CD8-positive, alpha-beta memory T cell (primary cell): ENCODE measurements around the gene DRC1. TPM values are rescaled to one million over a fixed set of nuclear protein-coding genes. Genes with fewer than 3 reads are reported as not detected.

Experiments
- CTCF ChIA-PET: fragments of 350-600 bp; sonication (Branson Sonifier 250); formaldehyde crosslinking; loops from one replicate; lab custom pipeline; 2021; ENCODE audit warnings: antibody characterized with exemption; lab: Charles Lee
- POLR2A ChIA-PET: fragments of 350-600 bp; sonication (Branson Sonifier 250); formaldehyde crosslinking; loops from one replicate; lab custom pipeline; 2021; ENCODE audit warnings: antibody characterized with exemption; lab: Charles Lee
- DNase-seq, 5 donors: peaks; one replicate each; pipeline versions ENCODE4 v3.0.0 to v3.0.0-alpha.2; 2020 to 2022; ENCODE audit warnings: mixed read lengths in 1 of 5
- H3K27ac ChIP-seq: one replicate; pipeline ENCODE4 v1.7.0; 2013; ENCODE audit warnings: low read depth, mild to moderate bottlenecking, low read length, moderate library complexity
- H3K27me3 ChIP-seq: 2 replicates; pipeline ENCODE4 v1.7.0; 2013; ENCODE audit warnings: low read length, mild to moderate bottlenecking; ENCODE audit not compliant: insufficient read depth, poor library complexity, severe bottlenecking
- H3K36me3 ChIP-seq: 2 replicates; pipeline ENCODE4 v1.7.0; 2013; ENCODE audit warnings: mild to moderate bottlenecking, low read length, moderate library complexity; ENCODE audit not compliant: insufficient read depth
- H3K4me1 ChIP-seq: 2 replicates; pipeline ENCODE4 v1.7.0; 2013; ENCODE audit warnings: mild to moderate bottlenecking, low read length, moderate library complexity; ENCODE audit not compliant: insufficient read depth
- H3K4me3 ChIP-seq: 2 replicates; pipeline ENCODE4 v1.7.0; 2013; ENCODE audit warnings: mild to moderate bottlenecking, low read length
- H3K9me3 ChIP-seq: 2 replicates; pipeline ENCODE4 v1.7.0; 2013; ENCODE audit warnings: mild to moderate bottlenecking, low read length
- H3K27ac Mint-ChIP-seq, 8 donors: one replicate each; pipeline ENCODE4 v1.8.0; 2020 to 2021; ENCODE audit warnings: mixed read lengths in 8 of 8, mild to moderate bottlenecking in 6 of 8, inconsistent platforms in 3 of 8, moderate library complexity in 3 of 8
- H3K27me3 Mint-ChIP-seq, 2 donors: one replicate each; pipeline ENCODE4 v1.8.0; 2020 to 2021; ENCODE audit warnings: mixed read lengths in 2 of 2, mild to moderate bottlenecking in 1 of 2, moderate library complexity in 1 of 2
- H3K36me3 Mint-ChIP-seq, 3 donors: one replicate each; pipeline ENCODE4 v1.8.0; 2020 to 2021; ENCODE audit warnings: mixed read lengths in 3 of 3, inconsistent platforms in 1 of 3, mild to moderate bottlenecking in 1 of 3
- H3K4me1 Mint-ChIP-seq, 3 donors: one replicate each; pipeline ENCODE4 v1.8.0; 2020 to 2021; ENCODE audit warnings: mixed read lengths in 3 of 3, inconsistent platforms in 1 of 3, mild to moderate bottlenecking in 1 of 3
- H3K4me3 Mint-ChIP-seq, 7 donors: one replicate each; pipeline ENCODE4 v1.8.0; 2020 to 2021; ENCODE audit warnings: mixed read lengths in 7 of 7, mild to moderate bottlenecking in 6 of 7, moderate library complexity in 4 of 7, inconsistent platforms in 2 of 7
- H3K9me3 Mint-ChIP-seq, 5 donors: one replicate each; pipeline ENCODE4 v1.8.0; 2020 to 2022; ENCODE audit warnings: mixed read lengths in 5 of 5, mild to moderate bottlenecking in 3 of 5, moderate library complexity in 2 of 5, inconsistent platforms in 1 of 5
- polyA plus RNA-seq: library from polyadenylated mRNA; unstranded; fragments of 300-500 nt; fragmentation: Illumina TruSeq; gene quantifications from one replicate; pipeline ENCODE4 v1.2.3, GENCODE V29; 2021
- total RNA-seq, 2 experiments: library from RNA; stranded (reverse); gene quantifications; one replicate each; pipeline ENCODE4 v1.2.3, GENCODE V29; 2021

DRC1 gene
- total and polyA plus RNA-seq, 3 experiments from 2014 or later: not detected

DNA sequence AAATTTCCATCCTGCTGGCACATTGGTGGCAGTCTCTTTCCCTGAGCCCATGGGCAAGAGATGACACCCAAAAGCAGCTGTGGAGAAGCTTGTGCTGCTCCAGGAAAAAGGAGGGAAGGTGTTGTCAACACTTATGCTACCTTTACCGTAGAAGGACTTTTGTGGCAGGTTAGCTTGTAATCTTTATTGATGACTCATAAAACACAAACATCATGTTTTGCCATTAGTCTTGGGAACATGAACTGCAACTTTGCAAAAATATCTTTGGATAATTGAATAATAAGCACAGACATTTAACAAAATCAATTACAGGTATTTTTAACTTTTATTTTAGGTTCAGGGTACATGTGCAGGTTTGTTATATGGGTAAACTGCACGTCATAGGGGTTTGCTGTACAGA, 33.4 kb downstream of the DRC1 start:
- H3K4me1 ChIP-seq: no peaks in the 10 kb centered on the region
- no peak overlapping the region for H3K27ac ChIP-seq
- no peak overlapping the region for H3K4me3 Mint-ChIP-seq
- ChIA-PET CTCF (no interaction called here), POLR2A (no interaction called here)
- no peaks in the 10 kb centered on the region for H3K27me3 ChIP-seq
- no peak overlapping the region for H3K4me3 ChIP-seq
- H3K27ac Mint-ChIP-seq: no peak overlapping the region
- H3K36me3 ChIP-seq: no peaks in the 10 kb centered on the region
- peaks cover 6 to 19% of the 10 kb centered on the region in 2 donors for H3K27me3 Mint-ChIP-seq
- no peaks in the 10 kb centered on the region for H3K36me3 Mint-ChIP-seq
- H3K4me1 Mint-ChIP-seq: no peaks in the 10 kb centered on the region
- no peak for DNase-seq
- H3K9me3 ChIP-seq: no peaks in the 10 kb centered on the region
- peaks cover 0 to 2% (median 0%) of the 10 kb centered on the region in 5 donors for H3K9me3 Mint-ChIP-seq

GRCh38 chr2:26438526-26438925, 36.8 kb downstream of the DRC1 start:
- Mint-ChIP-seq H3K9me3 (peaks cover 0 to 2% (median 0%) of the 10 kb centered on the region in 5 donors), H3K4me1 (no peaks in the 10 kb centered on the region), H3K4me3 (no peak overlapping the region), H3K27me3 (peaks cover 4 to 5% of the 10 kb centered on the region in 2 donors), H3K27ac (no peak overlapping the region), H3K36me3 (no peaks in the 10 kb centered on the region)
- H3K36me3 ChIP-seq: no peaks in the 10 kb centered on the region
- no peak overlapping the region for H3K27ac ChIP-seq
- no peaks in the 10 kb centered on the region for H3K27me3 ChIP-seq
- no peaks in the 10 kb centered on the region for H3K9me3 ChIP-seq
- DNase-seq: no peak
- no peaks in the 10 kb centered on the region for H3K4me1 ChIP-seq
- H3K4me3 ChIP-seq: no peak overlapping the region
- ChIA-PET POLR2A (no interaction called here), CTCF (no interaction called here)

- no peaks in the 10 kb centered on the region for H3K36me3 Mint-ChIP-seq
- H3K9me3 ChIP-seq: no peaks in the 10 kb centered on the region
- H3K4me1 ChIP-seq: no peaks in the 10 kb centered on the region
- ChIA-PET POLR2A (no interaction called here), CTCF (no interaction called here)
- H3K27me3 Mint-ChIP-seq: peaks cover 4 to 5% of the 10 kb centered on the region in 2 donors
- DNase-seq: no peak
- H3K36me3 ChIP-seq: no peaks in the 10 kb centered on the region
- H3K27ac ChIP-seq: no peak overlapping the region
- no peaks in the 10 kb centered on the region for H3K4me1 Mint-ChIP-seq
- H3K27ac Mint-ChIP-seq: no peak overlapping the region
- H3K9me3 Mint-ChIP-seq: peaks cover 0 to 2% (median 0%) of the 10 kb centered on the region in 5 donors
- no peak overlapping the region for H3K4me3 Mint-ChIP-seq
- no peak overlapping the region for H3K4me3 ChIP-seq
- no peaks in the 10 kb centered on the region for H3K27me3 ChIP-seq
Measured at GRCh38 chr2:26438926-26439325, 37.2 kb downstream of the DRC1 start.

DNA sequence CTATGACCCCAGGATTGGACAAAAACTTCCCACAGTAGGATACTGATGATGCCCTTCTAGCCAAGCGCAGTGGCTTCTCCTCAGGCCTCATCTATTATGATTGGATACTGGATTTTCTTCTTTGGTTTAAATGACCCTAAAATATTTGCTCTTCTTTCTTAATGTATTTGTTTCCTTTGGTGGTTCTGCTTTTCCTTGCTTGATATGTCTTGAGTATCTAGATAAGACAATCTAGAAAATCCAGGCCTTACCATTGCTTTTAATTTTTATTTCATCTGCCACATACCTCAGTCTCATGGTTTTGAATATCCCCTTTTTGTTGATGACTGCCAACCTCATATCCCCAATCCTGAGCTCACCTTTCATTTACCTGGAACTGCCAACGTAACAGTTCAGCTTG, 40.6 kb downstream of the DRC1 start:
- Mint-ChIP-seq H3K9me3 (peaks cover 0 to 2% (median 0%) of the 10 kb centered on the region in 5 donors), H3K27ac (no peak overlapping the region), H3K36me3 (no peaks in the 10 kb centered on the region), H3K4me3 (no peak overlapping the region), H3K27me3 (peaks cover 5 to 8% of the 10 kb centered on the region in 2 donors), H3K4me1 (no peaks in the 10 kb centered on the region)
- ChIA-PET CTCF (no interaction called here), POLR2A (no interaction called here)
- no peak overlapping the region for H3K4me3 ChIP-seq
- no peak overlapping the region for H3K27ac ChIP-seq
- H3K9me3 ChIP-seq: no peaks in the 10 kb centered on the region
- H3K36me3 ChIP-seq: no peaks in the 10 kb centered on the region
- H3K4me1 ChIP-seq: no peaks in the 10 kb centered on the region
- no peaks in the 10 kb centered on the region for H3K27me3 ChIP-seq
- no peak for DNase-seq

GRCh38 chr2:26442707-26443106, 41.0 kb downstream of the DRC1 start:
- Mint-ChIP-seq H3K4me1 (no peaks in the 10 kb centered on the region), H3K27me3 (peaks cover 5 to 8% of the 10 kb centered on the region in 2 donors), H3K27ac (no peak overlapping the region), H3K4me3 (no peak overlapping the region), H3K9me3 (peaks cover 0 to 2% (median 0%) of the 10 kb centered on the region in 5 donors), H3K36me3 (no peaks in the 10 kb centered on the region)
- H3K9me3 ChIP-seq: no peaks in the 10 kb centered on the region
- CTCF ChIA-PET: no interaction called here
- H3K4me1 ChIP-seq: no peaks in the 10 kb centered on the region
- no peaks in the 10 kb centered on the region for H3K27me3 ChIP-seq
- H3K4me3 ChIP-seq: no peak overlapping the region
- no peak for DNase-seq
- H3K27ac ChIP-seq: no peak overlapping the region
- H3K36me3 ChIP-seq: no peaks in the 10 kb centered on the region
- POLR2A ChIA-PET: no interaction called here

DNA sequence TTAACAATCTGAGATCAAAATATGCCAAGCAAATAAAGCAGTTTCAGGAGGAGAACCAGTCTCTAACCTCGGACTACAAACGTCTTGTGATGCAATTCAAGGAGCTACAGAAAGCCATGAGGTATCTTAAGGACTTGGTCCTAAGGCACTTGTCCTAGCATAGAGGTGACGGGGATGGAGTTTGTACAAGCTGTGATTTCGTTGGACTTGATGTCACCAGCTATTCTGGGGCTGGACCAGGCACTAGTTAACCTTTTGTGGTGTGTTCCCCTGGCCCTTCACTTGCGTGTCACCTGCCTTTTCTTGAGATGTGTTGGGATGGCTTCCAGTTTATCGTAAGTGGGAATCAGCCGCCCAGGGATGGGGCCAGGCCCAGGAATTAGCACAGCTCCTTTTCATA, 42.5 kb downstream of the DRC1 start:
- Mint-ChIP-seq H3K27me3 (peaks cover under 1 to 7% of the 10 kb centered on the region in 2 donors), H3K4me1 (no peaks in the 10 kb centered on the region), H3K9me3 (no peaks in the 10 kb centered on the region), H3K4me3 (no peak overlapping the region), H3K36me3 (no peaks in the 10 kb centered on the region), H3K27ac (no peak overlapping the region)
- Histone ChIP-seq H3K27me3 (no peaks in the 10 kb centered on the region), H3K4me1 (no peaks in the 10 kb centered on the region), H3K36me3 (no peaks in the 10 kb centered on the region), H3K9me3 (no peaks in the 10 kb centered on the region), H3K4me3 (no peak overlapping the region), H3K27ac (no peak overlapping the region)
- no peak for DNase-seq
- ChIA-PET CTCF (no interaction called here), POLR2A (interaction anchor here (0.7 kb wide), 1 partner anchor 184 kb away, joined by 3 read pairs; no protein-coding TSS in a partner anchor)

- Mint-ChIP-seq H3K4me1 (no peaks in the 10 kb centered on the region), H3K27ac (no peak overlapping the region), H3K9me3 (no peaks in the 10 kb centered on the region), H3K4me3 (no peak overlapping the region), H3K27me3 (peaks cover 2 to 29% of the 10 kb centered on the region in 2 donors), H3K36me3 (no peaks in the 10 kb centered on the region)
- no peak for DNase-seq
- POLR2A ChIA-PET: no interaction called here
- Histone ChIP-seq H3K9me3 (no peaks in the 10 kb centered on the region), H3K4me3 (no peak overlapping the region), H3K27me3 (no peaks in the 10 kb centered on the region), H3K36me3 (no peaks in the 10 kb centered on the region), H3K4me1 (no peaks in the 10 kb centered on the region), H3K27ac (no peak overlapping the region)
- CTCF ChIA-PET: no interaction called here
Measured at GRCh38 chr2:26448651-26449050, 46.9 kb downstream of the DRC1 start.

DNA sequence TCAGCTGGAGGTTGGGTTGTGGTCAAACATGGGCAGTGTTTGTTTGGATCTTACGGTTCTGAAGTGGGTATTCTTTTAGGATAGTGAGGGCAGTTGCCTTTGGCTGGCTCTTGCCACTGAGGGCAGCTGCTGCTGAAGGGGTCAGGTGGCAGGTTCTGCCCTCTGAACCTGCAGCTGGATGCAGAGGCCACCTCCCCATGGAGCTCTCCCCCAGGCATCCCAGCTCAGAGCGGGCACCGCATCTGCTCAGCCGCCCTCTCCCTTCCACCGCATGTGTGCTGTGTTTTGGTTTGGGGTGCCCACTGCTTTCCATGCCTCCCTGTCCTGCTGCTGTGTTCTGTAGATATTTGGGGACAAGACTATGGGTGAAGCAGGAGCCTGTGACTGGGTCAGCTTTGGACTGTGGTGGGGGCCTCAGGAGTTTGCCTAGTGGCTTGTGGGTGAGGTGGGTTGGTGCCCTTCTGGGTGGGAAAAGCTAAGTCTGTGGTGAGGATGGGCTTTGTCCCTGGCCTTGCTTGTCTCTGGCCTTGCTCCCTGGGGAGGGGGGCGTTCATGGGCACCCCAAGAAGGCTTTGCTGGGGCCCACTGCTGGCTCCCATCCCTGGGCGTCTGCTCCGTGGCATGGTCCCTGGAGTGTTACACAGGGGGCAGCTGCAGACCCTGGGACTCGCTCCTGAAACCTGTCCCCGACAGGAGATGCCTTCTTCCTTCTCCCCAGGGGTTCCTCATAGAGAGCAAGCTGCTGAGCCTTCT, 47.7 kb downstream of the DRC1 start:
- no peaks in the 10 kb centered on the region for H3K9me3 Mint-ChIP-seq
- H3K36me3 Mint-ChIP-seq: no peaks in the 10 kb centered on the region
- no peaks in the 10 kb centered on the region for H3K36me3 ChIP-seq
- H3K27ac ChIP-seq: no peak overlapping the region
- ChIA-PET POLR2A (no interaction called here), CTCF (no interaction called here)
- H3K27ac Mint-ChIP-seq: peak overlapping the region in 1 of 8 donors; percentile 54
- H3K27me3 ChIP-seq: no peaks in the 10 kb centered on the region
- no peaks in the 10 kb centered on the region for H3K4me1 ChIP-seq
- no peak overlapping the region for H3K4me3 ChIP-seq
- no peak overlapping the region for H3K4me3 Mint-ChIP-seq
- no peak for DNase-seq
- H3K4me1 Mint-ChIP-seq: no peaks in the 10 kb centered on the region
- H3K27me3 Mint-ChIP-seq: peaks cover 2 to 31% of the 10 kb centered on the region in 2 donors
- H3K9me3 ChIP-seq: no peaks in the 10 kb centered on the region
